ENCODE data around the gene SLC2A3. TPM values are rescaled to one million over a fixed set of nuclear protein-coding genes. Genes with fewer than 3 reads are reported as not detected.
"Not testable (repeated sequence)": the region's sequence is repeated elsewhere in the genome, so short reads cannot be mapped to it uniquely, and the experiment has no call there.

Gene SLC2A3
- polyA plus RNA-seq, 1 donor (not counting 4 experiments of a cell fraction or from before 2014, with no cell fraction given), result 40.5 TPM

DNA sequence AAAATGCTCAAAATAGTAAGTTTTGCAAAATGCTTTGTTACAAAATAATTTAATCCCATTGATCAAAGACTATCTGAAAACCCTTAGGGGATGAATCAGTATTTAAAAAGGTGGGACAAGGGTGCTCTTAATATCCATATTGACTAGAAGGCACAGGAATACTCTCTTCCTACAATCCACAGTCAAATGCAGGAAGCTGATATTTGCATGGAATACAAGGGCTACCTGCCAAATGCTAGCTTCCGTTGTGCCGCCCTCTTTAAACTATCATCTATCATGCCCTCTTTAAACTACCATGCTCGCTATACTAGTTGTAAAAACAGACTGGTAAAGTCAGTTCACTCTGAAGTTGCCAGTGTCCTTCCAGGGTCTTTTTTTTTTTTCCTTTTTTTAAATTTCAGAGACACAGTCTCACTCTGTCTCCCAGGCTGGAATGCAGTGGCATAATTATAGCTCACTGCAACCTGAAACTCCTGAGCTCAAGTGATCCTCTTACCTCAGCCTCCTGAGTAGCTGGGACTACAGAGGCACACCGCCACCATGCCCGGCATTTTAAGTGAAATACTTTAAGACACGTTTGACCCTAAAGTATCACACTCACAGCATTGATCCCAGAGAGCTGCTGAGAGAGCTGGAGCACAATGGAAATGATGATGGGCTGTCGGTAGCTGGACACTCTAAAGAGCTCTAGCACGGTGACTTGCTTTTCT lies 6.7 kb downstream of the SLC2A3 start:
- H3K9ac ChIP-seq (ENCODE audit: control insufficient read depth, extremely low read depth, insufficient read depth, low read length), result peak overlapping the region; percentile 37
- no peak for FAIRE-seq
- H3K9me3 ChIP-seq (ENCODE audit: control insufficient read depth, low read depth, low read length), result no peaks in the 10 kb centered on the region
- dilution Hi-C loops (cut with MboI; ENCODE audit: extremely low pct_ligation_motif_present, low sequenced_read_pairs), result no loop called here
- peak overlapping the region; percentile 32 for H3K4me2 ChIP-seq (ENCODE audit: control insufficient read depth, extremely low read depth, insufficient read depth, low read depth, low read length)
- no peaks in the 10 kb centered on the region for H3K9me1 ChIP-seq (ENCODE audit: control insufficient read depth, extremely low read depth, insufficient read depth, low read length)
- peaks cover 21% of the 10 kb centered on the region for H3K4me1 ChIP-seq (ENCODE audit: control insufficient read depth, extremely low read depth, insufficient read depth, low read length)
- H3K79me2 ChIP-seq (ENCODE audit: control insufficient read depth, insufficient read depth, low read length), result peaks cover under 1% of the 10 kb centered on the region
- no peak for DNase-seq (ENCODE audit: low read depth, low spot score)
- H3K4me3 ChIP-seq (ENCODE audit: control insufficient read depth in 2 of 3, extremely low read depth in 1 of 3, insufficient read depth in 2 of 3, low read depth in 1 of 3, low read length in 3 of 3), result no peak overlapping the region
- H3K27me3 ChIP-seq (ENCODE audit: control insufficient read depth, extremely low read depth, insufficient read depth, low read length), result no peaks in the 10 kb centered on the region
- peaks cover 10 to 15% of the 10 kb centered on the region in 2 experiments for H3K36me3 ChIP-seq (ENCODE audit: control insufficient read depth in 2 of 2, extremely low read depth in 1 of 2, insufficient read depth in 2 of 2, low read length in 2 of 2)
- peak overlapping the region; percentile 47 for H3K27ac ChIP-seq (ENCODE audit: control insufficient read depth, insufficient read depth, low read length)
- TF ChIP-seq EZH2 (IDR thresholded peaks at IDR 0.05; ENCODE audit: low read length), result no peak
- no peak for TF ChIP-seq CTCF (optimal IDR thresholded peaks at IDR 0.05 in 1 of 3, IDR thresholded peaks at IDR 0.05 in 1 of 3, conservative IDR thresholded peaks at IDR 0.05 in 1 of 3; ENCODE audit: extremely low read depth in 1 of 3, insufficient read depth in 2 of 3, low read length in 3 of 3)
- H4K20me1 ChIP-seq (ENCODE audit: control insufficient read depth, extremely low read depth, insufficient read depth, low read length), result no peaks in the 10 kb centered on the region
- peak overlapping the region; percentile 20 for H2AFZ ChIP-seq (ENCODE audit: control insufficient read depth, low read length)

DNA sequence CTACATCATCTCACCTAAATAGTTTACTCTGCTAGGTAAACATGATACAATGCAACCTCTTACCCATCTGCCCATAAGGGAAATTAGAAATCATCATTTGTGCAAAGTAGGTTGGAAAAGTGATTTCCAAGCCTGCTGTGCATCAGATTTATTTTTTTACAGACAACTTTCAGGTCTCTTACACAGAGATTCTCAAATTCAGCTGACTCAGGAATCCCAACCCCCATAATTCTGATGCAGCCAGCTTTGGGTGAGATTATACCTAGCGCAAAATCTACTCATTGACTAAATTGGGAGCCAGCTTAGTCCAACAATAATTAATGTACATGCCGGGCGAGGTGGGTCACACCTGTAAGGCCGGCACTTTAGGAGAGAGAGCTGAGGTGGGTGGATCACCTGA lies 8.5 kb downstream of the SLC2A3 start:
- H3K79me2 ChIP-seq (ENCODE audit: control insufficient read depth, insufficient read depth, low read length), result no peaks in the 10 kb centered on the region
- no peak overlapping the region for H3K4me3 ChIP-seq (ENCODE audit: control insufficient read depth in 2 of 3, extremely low read depth in 1 of 3, insufficient read depth in 2 of 3, low read depth in 1 of 3, low read length in 3 of 3)
- DNase-seq (ENCODE audit: low read depth, low spot score) (no peak), FAIRE-seq (no peak)
- H3K9me3 ChIP-seq (ENCODE audit: control insufficient read depth, low read depth, low read length), result no peaks in the 10 kb centered on the region
- peaks cover 13% of the 10 kb centered on the region for H3K4me1 ChIP-seq (ENCODE audit: control insufficient read depth, extremely low read depth, insufficient read depth, low read length)
- no peak overlapping the region for H3K9ac ChIP-seq (ENCODE audit: control insufficient read depth, extremely low read depth, insufficient read depth, low read length)
- no peak overlapping the region for H2AFZ ChIP-seq (ENCODE audit: control insufficient read depth, low read length)
- dilution Hi-C loops (cut with MboI; ENCODE audit: extremely low pct_ligation_motif_present, low sequenced_read_pairs), result no loop called here
- H3K9me1 ChIP-seq (ENCODE audit: control insufficient read depth, extremely low read depth, insufficient read depth, low read length), result no peaks in the 10 kb centered on the region
- no peak overlapping the region for H3K4me2 ChIP-seq (ENCODE audit: control insufficient read depth, extremely low read depth, insufficient read depth, low read depth, low read length)
- H3K36me3 ChIP-seq (ENCODE audit: control insufficient read depth in 2 of 2, extremely low read depth in 1 of 2, insufficient read depth in 2 of 2, low read length in 2 of 2), result peaks cover 7 to 11% of the 10 kb centered on the region in 2 experiments
- no peak overlapping the region for H3K27ac ChIP-seq (ENCODE audit: control insufficient read depth, insufficient read depth, low read length)
- no peaks in the 10 kb centered on the region for H4K20me1 ChIP-seq (ENCODE audit: control insufficient read depth, extremely low read depth, insufficient read depth, low read length)
- H3K27me3 ChIP-seq (ENCODE audit: control insufficient read depth, extremely low read depth, insufficient read depth, low read length), result no peaks in the 10 kb centered on the region
- TF ChIP-seq CTCF (optimal IDR thresholded peaks at IDR 0.05 in 1 of 3, IDR thresholded peaks at IDR 0.05 in 1 of 3, conservative IDR thresholded peaks at IDR 0.05 in 1 of 3; ENCODE audit: extremely low read depth in 1 of 3, insufficient read depth in 2 of 3, low read length in 3 of 3) (no peak), EZH2 (IDR thresholded peaks at IDR 0.05; ENCODE audit: low read length) (no peak)

GRCh38 chr12:7926068-7926666 lies 9.8 kb downstream of the SLC2A3 start:
- H4K20me1 ChIP-seq (ENCODE audit: control insufficient read depth, extremely low read depth, insufficient read depth, low read length); H3K9ac ChIP-seq (ENCODE audit: control insufficient read depth, extremely low read depth, insufficient read depth, low read length); dilution Hi-C loops (cut with MboI; ENCODE audit: extremely low pct_ligation_motif_present, low sequenced_read_pairs); H3K9me1 ChIP-seq (ENCODE audit: control insufficient read depth, extremely low read depth, insufficient read depth, low read length); H3K9me3 ChIP-seq (ENCODE audit: control insufficient read depth, low read depth, low read length); H3K79me2 ChIP-seq (ENCODE audit: control insufficient read depth, insufficient read depth, low read length); H3K27me3 ChIP-seq (ENCODE audit: control insufficient read depth, extremely low read depth, insufficient read depth, low read length); H3K4me3 ChIP-seq (ENCODE audit: control insufficient read depth in 2 of 3, extremely low read depth in 1 of 3, insufficient read depth in 2 of 3, low read depth in 1 of 3, low read length in 3 of 3); H3K36me3 ChIP-seq (ENCODE audit: control insufficient read depth in 2 of 2, extremely low read depth in 1 of 2, insufficient read depth in 2 of 2, low read length in 2 of 2); H3K27ac ChIP-seq (ENCODE audit: control insufficient read depth, insufficient read depth, low read length); FAIRE-seq; DNase-seq (ENCODE audit: low read depth, low spot score); H3K4me2 ChIP-seq (ENCODE audit: control insufficient read depth, extremely low read depth, insufficient read depth, low read depth, low read length); H2AFZ ChIP-seq (ENCODE audit: control insufficient read depth, low read length): not testable (repeated sequence)
- H3K4me1 ChIP-seq (ENCODE audit: control insufficient read depth, extremely low read depth, insufficient read depth, low read length), result peaks cover 13% of the 10 kb centered on the region

Data from keratinocyte (primary cell).